Loucy (cell line): ENCODE data around the gene PPP1CB.

Source experiments
- CTCF ChIP-seq: fragments of 200-600 bp; sonication (generic); conservative IDR thresholded peaks from 2 replicates; pipeline ENCODE4 v1.5.1; 2014; ENCODE audit warnings: mild to moderate bottlenecking, antibody characterized with exemption, low read length
- EZH2phosphoT487 ChIP-seq: fragments of 200-600 bp; IDR thresholded peaks from 2 replicates; pipeline ENCODE4 v1.6.1; 2018; ENCODE audit warnings: antibody characterized with exemption, mild to moderate bottlenecking, moderate library complexity, borderline replicate concordance

- TF ChIP-seq CTCF = no peak
- TF ChIP-seq EZH2phosphoT487 = no peak
Measured at GRCh38 chr2:28720345-28720744, 31.3 kb upstream of the PPP1CB start.
